HG02588 (cell line): ENCODE measurements around the gene ROBO2.

Experiments used
- ATAC-seq: cut with Tn5 transposase; IDR thresholded peaks from one replicate; pipeline ENCODE4 v1.9.1; 2021; ENCODE audit warnings: mild to moderate bottlenecking, moderate library complexity; ENCODE audit not compliant: unreplicated experiment

The ROBO2 gene, protein sequence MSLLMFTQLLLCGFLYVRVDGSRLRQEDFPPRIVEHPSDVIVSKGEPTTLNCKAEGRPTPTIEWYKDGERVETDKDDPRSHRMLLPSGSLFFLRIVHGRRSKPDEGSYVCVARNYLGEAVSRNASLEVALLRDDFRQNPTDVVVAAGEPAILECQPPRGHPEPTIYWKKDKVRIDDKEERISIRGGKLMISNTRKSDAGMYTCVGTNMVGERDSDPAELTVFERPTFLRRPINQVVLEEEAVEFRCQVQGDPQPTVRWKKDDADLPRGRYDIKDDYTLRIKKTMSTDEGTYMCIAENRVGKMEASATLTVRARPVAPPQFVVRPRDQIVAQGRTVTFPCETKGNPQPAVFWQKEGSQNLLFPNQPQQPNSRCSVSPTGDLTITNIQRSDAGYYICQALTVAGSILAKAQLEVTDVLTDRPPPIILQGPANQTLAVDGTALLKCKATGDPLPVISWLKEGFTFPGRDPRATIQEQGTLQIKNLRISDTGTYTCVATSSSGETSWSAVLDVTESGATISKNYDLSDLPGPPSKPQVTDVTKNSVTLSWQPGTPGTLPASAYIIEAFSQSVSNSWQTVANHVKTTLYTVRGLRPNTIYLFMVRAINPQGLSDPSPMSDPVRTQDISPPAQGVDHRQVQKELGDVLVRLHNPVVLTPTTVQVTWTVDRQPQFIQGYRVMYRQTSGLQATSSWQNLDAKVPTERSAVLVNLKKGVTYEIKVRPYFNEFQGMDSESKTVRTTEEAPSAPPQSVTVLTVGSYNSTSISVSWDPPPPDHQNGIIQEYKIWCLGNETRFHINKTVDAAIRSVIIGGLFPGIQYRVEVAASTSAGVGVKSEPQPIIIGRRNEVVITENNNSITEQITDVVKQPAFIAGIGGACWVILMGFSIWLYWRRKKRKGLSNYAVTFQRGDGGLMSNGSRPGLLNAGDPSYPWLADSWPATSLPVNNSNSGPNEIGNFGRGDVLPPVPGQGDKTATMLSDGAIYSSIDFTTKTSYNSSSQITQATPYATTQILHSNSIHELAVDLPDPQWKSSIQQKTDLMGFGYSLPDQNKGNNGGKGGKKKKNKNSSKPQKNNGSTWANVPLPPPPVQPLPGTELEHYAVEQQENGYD (N-terminal part only)

DNA sequence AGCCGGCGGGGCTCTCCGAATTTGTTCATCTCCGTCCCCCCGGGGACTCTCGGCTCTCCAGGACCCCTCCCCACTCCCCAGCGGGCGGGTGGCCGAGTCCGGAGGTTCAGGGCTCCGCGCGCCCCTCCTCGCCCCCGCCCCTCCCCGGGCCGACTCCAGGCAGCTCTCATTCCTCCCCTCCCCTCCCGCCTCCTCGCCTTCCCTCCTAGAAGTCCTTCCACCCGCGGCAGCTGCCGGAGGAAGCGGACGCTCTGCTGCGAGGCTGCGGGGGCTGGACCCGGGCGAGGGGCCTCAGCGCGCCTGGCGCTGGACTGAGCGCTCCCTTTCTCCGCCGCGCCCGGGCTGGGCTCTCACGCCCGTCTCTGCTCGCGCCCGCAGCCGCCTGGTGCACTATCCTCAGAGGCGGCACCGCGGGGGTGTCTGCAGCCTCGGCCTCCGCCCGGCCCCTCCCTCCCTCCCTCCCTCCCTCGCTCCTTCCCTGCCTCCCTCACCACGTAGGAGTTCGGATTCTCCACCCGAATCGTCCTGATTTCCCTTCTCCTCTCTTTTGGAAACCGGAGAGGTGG, at the start of gene ROBO2:
TSS of gene ROBO2 (plus strand) at position 494 of the 566 bp plus-strand sequence. CDS start 687 bp downstream, outside the sequence.
- no peak for ATAC-seq

DNA sequence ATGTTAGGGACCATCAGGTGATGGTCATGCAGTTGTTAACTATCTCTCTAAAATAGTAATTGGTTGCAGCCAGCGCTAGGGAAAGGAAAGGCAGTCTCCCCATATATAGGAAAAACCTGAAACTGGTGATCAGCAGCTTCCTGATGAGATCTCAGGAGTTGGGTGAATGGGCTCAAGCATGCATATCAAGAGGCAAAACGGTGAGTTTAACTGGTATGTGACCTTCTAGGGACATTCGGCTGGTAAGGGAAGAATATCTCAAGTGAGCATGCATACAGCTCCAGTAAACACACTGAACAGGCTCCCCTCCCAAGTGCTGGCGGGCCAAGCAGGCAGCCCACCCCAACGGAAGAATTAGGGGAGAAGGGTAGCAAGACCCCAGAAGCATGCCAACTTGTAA, 49.3 kb upstream of the ROBO2 start:
- ATAC-seq: no peak

- ATAC-seq: no peak
Observed at GRCh38 chr3:76991165-76991564, 48.7 kb upstream of the ROBO2 start.

DNA sequence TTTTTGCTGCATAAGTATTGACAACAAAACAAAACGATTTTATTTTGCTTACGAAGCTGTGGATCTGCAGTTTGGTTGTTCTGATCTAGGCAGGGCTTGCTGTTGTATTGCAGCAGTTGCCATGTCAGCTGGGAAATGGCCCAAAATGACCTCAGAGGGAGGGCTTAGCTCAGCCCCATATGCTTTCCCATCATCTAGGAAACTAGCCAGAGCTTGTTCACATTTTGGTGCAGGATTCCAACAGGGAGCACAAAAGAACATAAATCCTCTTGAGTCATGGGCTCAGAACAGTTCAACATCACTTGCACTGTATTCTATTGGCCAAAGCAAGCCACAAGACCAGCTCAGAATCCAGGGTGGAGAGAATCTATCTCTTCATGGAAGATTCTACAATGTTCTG, 42.2 kb upstream of the ROBO2 start:
- ATAC-seq: no peak

DNA sequence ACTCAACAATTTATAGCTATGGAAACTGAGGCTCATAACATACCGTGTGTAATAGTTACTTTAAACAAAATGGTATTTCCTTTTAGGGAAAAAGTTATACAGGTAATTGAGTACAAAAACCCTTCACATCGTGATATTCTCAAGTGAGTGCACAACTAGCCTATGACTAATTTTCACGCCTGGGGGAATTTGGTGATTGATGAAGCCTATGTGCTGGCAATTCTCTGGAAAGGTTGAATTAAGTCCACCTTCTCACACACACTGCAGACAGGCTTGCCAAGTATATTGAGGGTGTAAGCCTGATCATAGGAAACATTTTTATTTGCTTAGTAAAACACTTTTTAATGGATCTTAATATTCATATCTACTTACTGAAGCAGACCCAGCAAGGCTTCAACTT, 41.3 kb upstream of the ROBO2 start:
- no peak for ATAC-seq

GRCh38 chr3:77001062-77001701, 38.7 kb upstream of the ROBO2 start:
- ATAC-seq: no peak

DNA sequence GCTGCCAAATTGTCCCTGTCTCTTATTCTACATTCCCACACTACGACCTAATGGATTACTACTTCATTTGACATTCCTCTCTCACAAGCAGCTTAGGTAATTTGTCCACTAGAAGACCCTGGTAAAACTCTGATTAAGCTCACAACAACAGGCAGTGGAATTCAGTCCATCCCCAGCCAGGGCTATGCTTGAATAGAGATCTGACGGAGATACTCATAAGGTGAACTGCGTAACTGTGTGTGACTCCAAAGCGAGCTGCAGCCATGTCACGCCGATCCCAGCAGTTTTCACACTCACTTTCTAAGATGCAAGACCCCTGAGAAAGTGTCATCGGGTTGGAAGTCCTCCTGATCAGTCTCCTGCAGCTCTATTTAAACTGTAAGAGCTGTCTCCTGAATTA, 25.7 kb upstream of the ROBO2 start:
- ATAC-seq: no peak

GRCh38 chr3:77025471-77025870, 14.4 kb upstream of the ROBO2 start:
- no peak for ATAC-seq

DNA sequence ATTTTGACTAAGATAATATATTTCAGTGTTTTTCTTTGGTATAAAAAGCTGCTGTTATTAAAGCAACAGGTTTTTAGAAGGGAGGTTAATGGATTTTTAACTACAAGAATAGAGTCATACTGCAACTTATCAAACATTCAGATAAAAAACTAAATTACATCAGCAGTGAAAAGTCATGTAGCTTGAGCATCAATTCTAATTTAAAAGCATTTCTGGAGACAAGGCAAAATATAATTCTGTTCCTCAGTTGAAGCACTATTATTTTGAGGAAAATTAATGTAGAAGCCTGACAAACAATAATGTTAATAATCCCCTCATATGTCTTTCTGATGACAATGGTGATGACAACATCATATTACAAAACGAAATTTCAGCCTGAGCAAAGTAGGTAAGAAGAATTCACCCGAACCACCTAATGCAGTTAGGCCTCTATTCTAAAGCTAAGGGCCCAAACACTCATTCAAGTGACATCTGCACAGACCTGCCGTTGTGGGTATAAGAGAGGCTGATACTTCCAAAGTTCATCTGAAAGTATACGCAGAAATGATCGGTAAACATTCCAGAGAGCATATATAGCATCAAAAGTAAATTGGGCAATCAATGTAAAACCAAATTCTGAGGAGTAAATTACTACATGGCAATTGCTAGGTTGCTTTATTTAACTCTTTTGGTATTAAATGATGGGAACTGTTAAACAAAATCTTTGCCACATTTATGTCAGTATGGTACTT, 12.8 kb upstream of the ROBO2 start:
- no peak for ATAC-seq

GRCh38 chr3:77028005-77028404, 11.9 kb upstream of the ROBO2 start:
- ATAC-seq: no peak

GRCh38 chr3:77038468-77038929, 1.4 kb upstream of the ROBO2 start:
- no peak for ATAC-seq

DNA sequence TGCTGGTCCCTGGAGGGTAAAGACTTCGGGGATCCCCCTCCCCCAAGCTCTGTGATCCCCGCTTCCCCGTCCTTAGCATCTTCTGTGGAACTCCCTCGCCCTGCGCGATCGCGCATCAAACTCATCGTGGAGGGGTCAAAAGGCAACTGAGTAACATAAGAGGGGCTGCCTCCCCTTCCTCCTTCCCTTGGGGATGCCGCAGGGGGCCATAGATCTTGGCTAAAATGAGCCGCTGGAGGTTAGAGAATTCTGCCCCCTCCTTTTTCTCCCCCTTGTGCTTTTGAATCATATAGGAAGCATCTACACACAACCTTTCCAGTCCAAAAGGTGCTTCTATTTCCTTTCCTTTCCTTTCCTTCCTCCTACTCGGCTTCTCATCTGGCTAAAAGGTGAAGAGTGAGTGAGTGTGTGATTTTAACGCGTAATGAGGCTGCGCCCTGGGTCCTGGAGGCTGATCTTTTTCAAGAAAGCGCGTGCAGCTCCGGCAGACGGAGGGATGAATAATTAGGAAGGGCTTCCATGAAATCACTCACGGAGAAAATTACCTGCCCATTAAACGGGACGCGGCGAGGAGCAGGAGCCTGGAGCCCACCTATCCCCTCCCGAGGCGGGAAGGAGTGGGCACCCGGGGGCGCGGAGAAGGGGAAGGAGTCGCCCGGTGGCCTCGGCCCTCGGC, 831 bp upstream of the ROBO2 start:
- ATAC-seq: no peak

DNA sequence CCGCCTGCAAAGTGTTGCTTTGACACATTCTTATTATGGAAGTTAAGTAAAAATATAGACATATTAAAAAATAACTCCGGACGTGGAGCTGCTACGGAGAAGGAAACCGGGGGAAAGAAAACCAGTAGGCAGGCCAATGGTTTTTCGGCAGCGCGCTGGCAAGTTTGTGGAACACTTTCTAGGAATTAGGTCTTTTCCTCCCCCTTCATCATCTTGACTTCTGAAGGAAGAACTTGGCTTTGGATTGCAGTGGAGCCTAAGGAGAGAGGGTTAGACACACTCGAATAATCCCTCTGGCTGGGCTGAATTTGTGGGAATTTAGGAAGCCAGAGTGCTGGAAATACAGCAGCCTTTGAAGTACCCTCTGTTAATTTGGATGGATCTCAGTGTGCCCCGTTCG, 317 bp downstream of the ROBO2 start:
- ATAC-seq: no peak

DNA sequence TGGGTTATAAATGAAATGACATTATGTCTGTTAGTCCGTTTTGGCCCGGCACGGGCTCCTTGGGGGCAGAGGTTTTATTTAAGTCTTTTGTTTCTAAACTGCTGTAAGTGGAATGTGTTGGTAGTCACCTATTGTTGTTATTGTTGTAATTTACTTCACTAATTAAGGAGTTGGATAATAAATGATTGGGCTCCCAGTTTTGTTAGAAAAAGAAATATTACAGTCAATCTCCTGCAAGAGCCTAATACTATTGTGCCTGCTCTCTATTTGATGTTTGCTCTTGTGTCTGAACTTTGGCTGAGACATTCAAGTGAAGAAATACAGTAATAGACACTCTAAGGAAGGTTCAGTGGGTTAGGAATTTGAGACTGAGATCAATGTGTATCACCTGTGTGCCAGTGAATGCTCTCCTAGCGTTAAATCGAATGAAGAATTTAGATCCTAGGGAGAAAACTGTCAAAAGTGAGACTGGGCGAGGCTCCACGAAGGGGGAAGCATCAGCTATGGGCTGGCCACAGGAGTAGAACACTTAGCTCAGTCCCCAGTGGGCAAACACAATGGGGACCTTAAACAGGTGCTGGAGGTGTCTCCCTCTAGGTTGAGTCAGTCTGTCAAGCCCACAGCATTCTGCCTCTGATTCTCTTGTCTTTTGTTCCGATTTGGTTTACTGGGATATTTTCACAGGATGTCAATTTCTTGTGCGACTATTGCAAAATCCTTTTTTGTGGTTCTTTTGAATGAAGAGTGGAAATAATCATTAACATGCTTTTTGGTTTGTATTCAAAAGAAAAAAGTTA, 1.2 kb downstream of the ROBO2 start:
- no peak for ATAC-seq

GRCh38 chr3:77041811-77042210, 1.9 kb downstream of the ROBO2 start:
- ATAC-seq: no peak

GRCh38 chr3:77042343-77042742, 2.4 kb downstream of the ROBO2 start:
- ATAC-seq: no peak

DNA sequence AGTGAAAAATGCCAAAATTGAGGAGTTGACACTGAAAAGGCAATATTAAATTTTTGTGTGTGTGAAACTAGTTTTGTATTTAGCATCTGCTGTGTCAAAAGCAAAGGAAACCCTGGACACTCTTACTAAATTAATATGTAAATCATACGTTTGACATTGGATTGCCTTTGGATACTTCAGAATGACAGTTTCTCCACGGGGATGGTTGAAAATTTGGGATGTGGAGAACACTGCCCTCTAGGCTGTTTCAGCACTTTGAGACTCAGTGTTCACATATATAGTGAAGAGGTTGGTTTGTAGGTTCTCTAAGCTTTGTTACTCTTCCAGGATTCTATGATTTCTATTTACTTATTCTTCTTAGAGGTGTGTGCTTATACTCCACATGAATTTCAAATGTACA, 3.0 kb downstream of the ROBO2 start:
- ATAC-seq: no peak

DNA sequence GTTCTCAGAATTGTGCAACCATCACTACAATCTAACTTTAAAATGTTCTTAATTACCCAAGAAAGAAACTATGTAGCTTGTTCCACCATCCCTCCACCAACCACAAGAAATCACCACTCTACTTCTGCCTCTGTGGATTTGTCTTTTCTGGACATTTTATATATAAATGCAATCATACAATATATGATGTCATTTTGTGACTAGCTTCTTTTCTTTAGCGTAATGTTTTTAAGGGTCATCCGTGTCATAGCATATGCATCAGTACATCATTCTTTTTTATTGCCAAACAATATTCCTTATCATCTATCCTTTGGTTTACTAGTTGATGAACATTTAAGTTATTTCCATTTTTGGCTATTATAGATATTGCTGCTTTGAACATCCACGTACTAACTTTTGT, 5.8 kb downstream of the ROBO2 start:
- ATAC-seq: no peak

GRCh38 chr3:77048186-77048585, 8.3 kb downstream of the ROBO2 start:
- ATAC-seq: no peak
